Suppressor macrophage (primary cell): ENCODE results near the gene ITPK1.

Source experiments
- DNase-seq, 4 experiments: peaks; one replicate each; pipeline ENCODE4 v3.0.0-alpha.2; 2020 to 2022

The ITPK1 gene

GRCh38 chr14:93023802-93024434 lies 91.8 kb downstream of the ITPK1 start:
- no peak for DNase-seq

- peak in 3 of 4 experiments; percentile 43 to 47 (median 44) for DNase-seq
These were observed 92.7 kb downstream of the ITPK1 start for GRCh38 chr14:93023039-93023438.

GRCh38 chr14:93019970-93020369 lies 95.8 kb downstream of the ITPK1 start:
- DNase-seq: no peak

- DNase-seq: no peak
These were observed 96.3 kb downstream of the ITPK1 start for GRCh38 chr14:93019367-93019843.

GRCh38 chr14:93018366-93018765 lies 97.4 kb downstream of the ITPK1 start:
- DNase-seq: no peak

GRCh38 chr14:93017898-93018297 lies 97.8 kb downstream of the ITPK1 start:
- no peak for DNase-seq

GRCh38 chr14:93017301-93017797 lies 98.4 kb downstream of the ITPK1 start:
- no peak for DNase-seq

GRCh38 chr14:93016275-93016845 lies 99.4 kb downstream of the ITPK1 start:
- DNase-seq: no peak

- no peak for DNase-seq
These were observed 100.2 kb downstream of the ITPK1 start for GRCh38 chr14:93015505-93015904.

GRCh38 chr14:93015064-93015463 lies 100.7 kb downstream of the ITPK1 start:
- peak in 3 of 4 experiments; percentile 44 to 52 (median 48) for DNase-seq

DNA sequence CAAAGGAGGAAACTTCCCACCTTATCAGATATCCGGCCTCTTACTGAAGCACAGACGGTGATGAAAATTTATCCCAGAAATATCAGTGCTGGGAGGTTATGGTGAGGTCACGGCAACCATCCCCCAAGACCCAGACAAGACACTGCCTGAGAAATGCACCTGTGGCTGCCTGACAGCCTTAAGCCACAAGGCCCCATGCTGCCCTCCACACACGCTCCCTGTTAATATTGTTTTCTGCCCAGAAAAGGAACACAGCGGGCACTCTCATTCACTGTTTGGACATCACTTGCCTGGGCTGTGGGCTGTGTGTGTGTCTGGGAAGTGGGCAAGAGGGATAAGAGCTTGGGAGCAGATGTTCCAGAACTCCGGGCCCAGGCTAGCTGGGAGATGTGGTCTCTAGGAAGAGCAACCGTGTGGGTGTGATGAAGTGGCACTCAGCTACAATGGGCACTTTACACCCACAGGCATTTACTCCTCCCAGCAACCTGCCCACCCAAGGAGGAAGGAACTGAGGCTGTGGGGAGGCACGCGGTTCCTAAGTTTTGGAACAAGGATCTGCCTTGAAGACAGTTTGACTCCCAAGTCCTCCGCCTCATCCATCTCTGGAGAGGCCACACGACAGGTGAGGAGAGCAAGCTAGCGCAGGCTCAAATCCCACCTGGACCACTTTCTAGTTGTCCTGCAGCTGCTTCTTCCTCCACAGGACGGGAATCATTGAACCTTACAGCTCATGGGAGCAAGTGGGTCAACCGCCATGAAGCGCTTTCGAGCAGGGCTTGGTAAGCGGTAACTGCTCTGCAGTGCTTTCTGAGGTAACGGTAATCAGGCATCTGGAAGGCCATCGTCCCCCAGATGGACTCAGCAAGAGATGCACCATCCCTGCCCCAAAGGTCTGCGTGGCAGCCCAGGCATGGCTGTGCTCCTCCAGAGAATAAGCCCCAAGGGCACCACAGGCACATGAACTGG lies 101.4 kb downstream of the ITPK1 start:
- DNase-seq: peak in 3 of 4 experiments; percentile 27 to 55 (median 51)

- peak; percentile 71 to 84 (median 82) for DNase-seq
These were observed 102.6 kb downstream of the ITPK1 start for GRCh38 chr14:93012951-93013719.

DNA sequence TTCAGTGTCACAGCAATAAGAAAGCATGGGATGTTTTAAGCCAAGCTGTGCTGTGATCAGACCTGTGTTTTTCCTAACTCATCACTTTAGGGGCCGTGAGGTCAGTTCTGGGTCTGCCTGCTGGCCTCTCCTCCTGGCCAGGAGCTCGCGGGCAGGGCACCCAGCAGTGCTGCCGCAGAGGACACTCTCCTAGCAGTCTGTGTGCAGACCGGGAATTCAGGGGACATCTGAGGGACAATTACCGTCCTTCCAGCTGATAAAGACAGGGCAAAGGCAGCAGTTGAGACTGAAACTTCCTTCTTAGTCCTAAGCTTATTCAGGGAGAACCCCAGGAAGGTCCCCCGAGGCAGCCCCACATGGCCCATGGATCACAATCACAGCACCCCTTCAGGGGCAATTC lies 103.2 kb downstream of the ITPK1 start:
- DNase-seq: no peak

DNA sequence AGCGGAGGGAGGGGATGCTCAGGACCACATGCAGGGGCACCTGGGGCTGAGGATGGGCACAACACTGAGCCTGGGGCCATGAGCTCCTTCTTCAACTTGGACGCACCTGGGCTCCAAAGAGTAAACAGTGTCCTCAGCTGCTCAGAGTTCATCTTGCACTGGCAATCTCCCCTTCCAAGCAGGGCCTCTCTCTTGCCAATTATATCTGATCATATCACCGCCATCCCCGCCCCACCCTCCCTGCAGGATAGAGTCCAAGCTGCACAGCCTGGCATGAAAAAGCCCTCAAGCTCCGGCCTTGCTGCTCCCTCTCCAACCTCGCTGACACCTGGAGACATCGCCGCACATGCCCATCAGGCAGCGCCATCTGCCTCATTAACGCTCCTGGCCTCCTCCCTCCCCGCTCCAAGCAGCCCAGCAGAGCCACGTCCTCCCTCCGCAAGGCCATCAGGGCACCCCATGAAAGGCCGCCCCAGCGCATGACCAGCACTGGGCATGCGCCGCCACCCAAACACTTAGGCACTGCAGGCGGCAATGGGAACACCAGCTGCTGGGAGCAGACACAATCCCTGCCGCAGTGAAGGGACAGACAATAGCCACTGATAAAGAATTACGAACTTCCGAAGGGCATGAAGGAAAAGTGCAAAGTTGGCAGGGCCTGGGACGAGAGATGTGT lies 103.9 kb downstream of the ITPK1 start:
- DNase-seq: no peak

GRCh38 chr14:93011141-93011529 lies 104.6 kb downstream of the ITPK1 start:
- no peak for DNase-seq

- DNase-seq: no peak
These were observed 105.1 kb downstream of the ITPK1 start for GRCh38 chr14:93010522-93011140.

- no peak for DNase-seq
These were observed 105.6 kb downstream of the ITPK1 start for GRCh38 chr14:93010130-93010499.

DNA sequence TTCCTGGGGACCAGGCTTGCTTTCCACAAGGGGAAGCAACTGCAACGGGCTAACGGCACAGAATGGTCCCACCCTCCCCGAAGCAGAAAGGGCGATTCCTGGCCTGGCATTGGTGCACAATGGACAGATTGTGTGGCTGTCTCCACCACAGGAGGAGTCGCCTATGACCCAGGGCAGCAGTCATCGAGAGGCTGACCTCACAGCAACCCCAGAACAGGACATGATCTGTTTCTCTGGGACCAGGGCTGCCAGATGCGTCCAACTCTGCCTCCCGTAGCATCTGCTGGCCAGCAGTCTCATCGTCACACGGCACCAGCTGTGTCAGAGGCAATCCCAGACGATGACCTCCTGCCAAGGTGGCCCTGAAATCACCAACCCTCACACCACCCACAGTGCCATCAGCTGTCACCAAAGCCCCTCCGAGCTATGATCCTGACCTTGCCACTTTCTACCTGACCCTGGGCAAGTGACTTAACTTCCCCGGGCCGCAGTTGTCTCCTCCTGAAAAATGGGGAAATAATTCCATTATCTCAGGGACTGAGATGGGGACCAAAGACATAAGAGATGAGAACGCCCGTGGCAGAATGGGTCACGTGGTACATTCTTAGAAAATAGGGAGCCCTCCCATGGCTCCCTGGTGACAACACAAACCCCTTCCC lies 106.1 kb downstream of the ITPK1 start:
- peak; percentile 74 to 89 (median 80) for DNase-seq

DNA sequence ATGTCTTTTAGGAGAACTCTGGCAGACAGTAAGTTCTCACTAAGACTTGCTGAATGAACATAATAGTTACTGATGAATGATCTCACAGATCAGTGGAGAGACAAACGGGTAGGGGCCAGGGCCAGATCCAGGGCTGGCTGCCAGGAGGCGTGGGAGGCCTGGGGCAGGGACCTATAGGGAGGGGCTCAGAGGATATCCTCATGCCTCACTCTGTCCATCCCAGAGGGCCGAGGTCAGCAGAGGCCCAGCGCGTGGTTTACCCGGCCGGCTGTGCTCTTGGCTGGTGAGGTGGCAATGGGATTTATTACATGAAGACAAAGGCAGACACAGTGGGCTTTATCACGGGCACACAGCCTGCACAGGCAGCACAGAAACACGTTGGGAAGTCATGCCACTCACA lies 107.3 kb downstream of the ITPK1 start:
- peak; percentile 37 to 65 (median 52) for DNase-seq

GRCh38 chr14:93007225-93007997 lies 108.3 kb downstream of the ITPK1 start:
- DNase-seq: peak; percentile 89 to 95 (median 91)
